K562 (cell line): ENCODE results near the gene CEP290. TPM values are rescaled to one million over a fixed set of nuclear protein-coding genes. Genes with fewer than 3 reads are reported as not detected.

ENCODE experiments used
- ATAC-seq: fragments of 200-7000 bp; cut with Tn5 transposase; 3 replicates; pipeline ENCODE4 v1.9.1; 2020; ENCODE audit warnings: moderate library complexity
- BruUV-seq: library from RNA; stranded (reverse); fragments of 400-500 nt; replicated peaks from 2 replicates; lab custom pipeline; 2021; lab: Mats Ljungman, UMichigan
- CTCF ChIA-PET: fragments of 300-600 bp; formaldehyde crosslinking; extraction: SDS; loops from one replicate; lab custom pipeline; 2021; ENCODE audit warnings: low intra/inter-chr PET ratio; lab: Yijun Ruan, JAX
- POLR2A ChIA-PET: fragments of 300-600, 350-650 bp; sonication (Branson Sonifier 250); formaldehyde crosslinking; extraction: SDS; loops from one replicate; lab custom pipeline; 2021; ENCODE audit warnings: antibody characterized with exemption, inconsistent platforms; lab: Yijun Ruan, JAX
- DNase-seq, 4 experiments: peaks; one replicate each; pipeline versions ENCODE4 v3.0.0 to v3.0.0-alpha.2; 2011 to 2018; ENCODE audit warnings: low spot score in 3 of 4, mixed read lengths in 3 of 4; ENCODE audit errors: extremely low read depth in 1 of 4
- FAIRE-seq: peaks from 2 replicates; lab custom pipeline; 2011; peaks lifted over from hg19 to GRCh38; lab: Jason Lieb, UNC
- H2AFZ ChIP-seq: 2 replicates; pipeline ENCODE4 v1.6.0; 2011; ENCODE audit warnings: low read depth, low read length, control low read depth, inconsistent platforms
- H3K27ac ChIP-seq: fragments of 200-600 bp; 3 replicates; pipeline ENCODE4 v1.8.0; 2011; ENCODE audit warnings: low read depth, mild to moderate bottlenecking, control low read depth, inconsistent platforms, low read length, moderate library complexity, mixed read lengths; ENCODE audit errors: extremely low read depth
- H3K27me3 ChIP-seq, 2 experiments: fragments of 300-600 bp in 1 of 2; 2 replicates in 1 of 2; 3 replicates in 1 of 2; pipeline versions ENCODE4 v1.6.0 to v1.8.0; 2011; ENCODE audit warnings: inconsistent platforms in 2 of 2, low read length in 2 of 2, mild to moderate bottlenecking in 1 of 2, mixed read lengths in 1 of 2, moderate library complexity in 1 of 2; ENCODE audit not compliant: control insufficient read depth in 2 of 2, insufficient read depth in 2 of 2
- H3K36me3 ChIP-seq: fragments of 300-600 bp; 3 replicates; pipeline ENCODE4 v1.8.0; 2011; ENCODE audit warnings: mild to moderate bottlenecking, low read length, inconsistent platforms; ENCODE audit not compliant: control insufficient read depth, insufficient read depth
- H3K4me1 ChIP-seq, 2 experiments: fragments of 200-600 bp in 1 of 2; replicated peaks in 1 of 2; 2 replicates in 1 of 2; 3 replicates in 1 of 2; pipeline versions ENCODE4 v1.5.1 to v1.8.0; 2011; ENCODE audit warnings: inconsistent platforms in 2 of 2, low read length in 2 of 2, mild to moderate bottlenecking in 1 of 2, mixed read lengths in 1 of 2, moderate library complexity in 1 of 2; ENCODE audit not compliant: control insufficient read depth in 2 of 2, insufficient read depth in 2 of 2
- H3K4me2 ChIP-seq: 2 replicates; pipeline ENCODE4 v1.6.1; 2011; ENCODE audit warnings: low read length, control low read depth, inconsistent platforms, mixed read lengths; ENCODE audit not compliant: insufficient read depth
- H3K4me3 ChIP-seq: fragments of 200-600 bp; sonication (generic), shearing (Covaris generic); 2 replicates; pipeline ENCODE4 v1.5.1; 2016; ENCODE audit warnings: control low read depth, inconsistent platforms
- H3K79me2 ChIP-seq: fragments of 200-600 bp; 3 replicates; pipeline ENCODE4 v1.8.0; 2011; ENCODE audit warnings: low read length, inconsistent platforms; ENCODE audit not compliant: control insufficient read depth, insufficient read depth
- H3K9ac ChIP-seq, 2 experiments: 2 replicates each; pipeline versions ENCODE4 v1.6.0 to v1.6.1; 2011; ENCODE audit warnings: low read depth in 2 of 2, low read length in 2 of 2, control low read depth in 1 of 2, inconsistent platforms in 1 of 2, mild to moderate bottlenecking in 1 of 2, mixed read lengths in 1 of 2; ENCODE audit not compliant: insufficient read depth in 1 of 2
- H3K9me1 ChIP-seq: one replicate; pipeline ENCODE4 v1.6.0; 2011; ENCODE audit warnings: inconsistent platforms, mild to moderate bottlenecking, low read length, moderate library complexity; ENCODE audit not compliant: control insufficient read depth, insufficient read depth
- H3K9me3 ChIP-seq: replicated peaks from 2 replicates; pipeline ENCODE4 v1.5.1; 2011; ENCODE audit warnings: low read depth, low read length, inconsistent platforms; ENCODE audit not compliant: control insufficient read depth, insufficient read depth
- H4K20me1 ChIP-seq: replicated peaks from 2 replicates; pipeline ENCODE4 v1.6.1; 2011; ENCODE audit warnings: low read length, inconsistent platforms, mixed read lengths; ENCODE audit not compliant: control insufficient read depth, insufficient read depth
- BRD4 ChIP-seq: fragments of 200-600 bp; sonication (generic); IDR thresholded peaks from 2 replicates; pipeline ENCODE4 v1.6.1; 2017; ENCODE audit warnings: inconsistent platforms
- GMEB1 ChIP-seq: fragments of 250-450 bp; sonication (Bioruptor Pico); IDR thresholded peaks from 2 replicates; pipeline ENCODE4 v1.4.0; 2020; ENCODE audit warnings: mild to moderate bottlenecking
- KLF6 ChIP-seq: fragments of 250-450 bp; sonication (Bioruptor Pico); IDR thresholded peaks from 2 replicates; pipeline ENCODE4 v1.4.0; 2020; ENCODE audit warnings: mild to moderate bottlenecking, moderate library complexity, borderline replicate concordance
- NFATC3 ChIP-seq: fragments of 450-650 bp; IDR thresholded peaks from 2 replicates; pipeline ENCODE4 v1.6.1; 2017; ENCODE audit warnings: mild to moderate bottlenecking
- NUFIP1 ChIP-seq: fragments of 450-650 bp; IDR thresholded peaks from 2 replicates; pipeline ENCODE4 v1.6.1; 2018; ENCODE audit not compliant: partially characterized antibody
- PHB ChIP-seq: fragments of 250-450 bp; sonication (Bioruptor Pico); IDR thresholded peaks from 2 replicates; pipeline ENCODE4 v1.5.0; 2021
- THAP12 ChIP-seq: fragments of 250-450 bp; sonication (Bioruptor Pico); IDR thresholded peaks from 2 replicates; pipeline ENCODE4 v1.9.0; 2021; ENCODE audit warnings: mild to moderate bottlenecking, inconsistent platforms
- ZNF121 ChIP-seq: sonication (generic); formaldehyde crosslinking; conservative IDR thresholded peaks from 2 replicates; pipeline ENCODE4 v1.8.0; 2022; ENCODE audit warnings: missing genetic modification reagents
- ZSCAN29 ChIP-seq: fragments of 450-650 bp; IDR thresholded peaks from 2 replicates; pipeline ENCODE4 v1.6.1; 2017
- WGBS: fragments of 100-300 bp; shearing (Covaris generic); methylation state at CpG from one replicate; pipeline ENCODE4 v1.1.6; 2016; ENCODE audit warnings: low coverage, mixed read lengths; ENCODE audit not compliant: insufficient coverage; ENCODE audit errors: missing lambda C conversion rate; 5-methylcytosine and 5-hydroxymethylcytosine counted together
- in situ Hi-C: fragments of 300-500 bp; cut with MboI; formaldehyde crosslinking; loops from 4 replicates; pipeline ENCODE4 v1.15.0; 2018; ENCODE audit warnings: inconsistent platforms, mixed read lengths
- intact Hi-C: fragments of 100-400 bp; cut with micrococcal nuclease; formaldehyde crosslinking; loops from 2 replicates; pipeline ENCODE4 v1.14.2; 2022
- polyA plus RNA-seq, 8 experiments: library from polyadenylated mRNA; depleted of rRNA in 4 of 8; stranded (reverse) in 5 of 8; unstranded in 3 of 8; fragments of >200 nt; fragmentation: Nextera tagmentation in 2 of 8; fragmentation: Illumina TruSeq in 1 of 8; extraction: Ambion mirVana in 2 of 8; extraction: Trizol in 1 of 8; gene quantifications; 2 replicates each; pipeline versions ENCODE4 v1.2.1 to v1.2.3, GENCODE V29; 2011 to 2014; ENCODE audit warnings: inconsistent platforms in 1 of 8, missing spikeins in 1 of 8
- total RNA-seq, 7 experiments: library from RNA; depleted of rRNA in 6 of 7; stranded (reverse); fragments of >200 nt in 6 of 7; fragmentation: Illumina TruSeq in 2 of 7; extraction: Trizol in 2 of 7; gene quantifications; 2 replicates each; pipeline versions ENCODE4 v1.2.1 to v1.2.3, GENCODE V29; 2011 to 2021; ENCODE audit warnings: low replicate concordance in 1 of 7

Gene CEP290
- total and polyA plus RNA-seq, 9 of the 15 experiments (the other 6 are each of a cell fraction or from before 2014, with no cell fraction given): 7.2 to 19.4 (median 18.1) TPM

- TF ChIP-seq GMEB1: no peak
- no peak for TF ChIP-seq NUFIP1
- TF ChIP-seq PHB (CRISPR knock-in tag): no peak
- TF ChIP-seq KLF6: no peak
Measured at GRCh38 chr12:88127855-88128254, 14.0 kb downstream of the CEP290 start (continued).

GRCh38 chr12:88127099-88127498 lies 14.8 kb downstream of the CEP290 start:
- peaks cover 38% of the 10 kb centered on the region for H3K36me3 ChIP-seq
- no TSS peak for BruUV-seq

More at GRCh38 chr12:88127099-88127498, 14.8 kb downstream of the CEP290 start:
- no peak overlapping the region for H3K9ac ChIP-seq
- no peak overlapping the region for H3K4me3 ChIP-seq
- H3K4me2 ChIP-seq: no peak overlapping the region
- no peaks in the 10 kb centered on the region for H4K20me1 ChIP-seq
- no peak overlapping the region for H2AFZ ChIP-seq
- ChIA-PET CTCF (no interaction called here), POLR2A (interaction anchor here (0.6 kb wide), 1 partner anchor 30 kb away, joined by 5 read pairs; no protein-coding TSS in a partner anchor)
- H3K4me1 ChIP-seq: no peaks in the 10 kb centered on the region
- no peaks in the 10 kb centered on the region for H3K9me1 ChIP-seq
- H3K79me2 ChIP-seq: no peaks in the 10 kb centered on the region
- ATAC-seq: no peak
- H3K27me3 ChIP-seq: no peaks in the 10 kb centered on the region
- WGBS: 100% methylated on average over 3 of the region's 3 CpGs
- no peak for FAIRE-seq
- no peak overlapping the region for H3K27ac ChIP-seq
- in situ Hi-C loops (no loop called here), intact Hi-C loops (no loop called here)
- DNase-seq: no peak
- TF ChIP-seq NFATC3 (no peak), ZSCAN29 (no peak), BRD4 (no peak), ZNF121 (CRISPR knock-in tag) (peak; percentile 83), THAP12 (CRISPR knock-in tag) (no peak)
- H3K9me3 ChIP-seq: no peaks in the 10 kb centered on the region
